Endothelial cell of umbilical vein (primary cell): ENCODE data around the gene HOXA11. TPM values are rescaled to one million over a fixed set of nuclear protein-coding genes. Genes with fewer than 3 reads are reported as not detected.
A peak's percentile ranks its signal among the peaks of the same experiment; 100 is the strongest.

Experiments used
- BruUV-seq: library from RNA; stranded (reverse); fragments of 400-500 nt; replicated peaks from 2 replicates; lab custom pipeline; 2021; lab: Mats Ljungman, UMichigan
- CTCF ChIA-PET: fragments of 300-600, 350-600 bp; sonication (Branson Sonifier 250); formaldehyde crosslinking; loops from one replicate; lab custom pipeline; 2021; ENCODE audit warnings: antibody characterized with exemption, inconsistent platforms; lab: Charles Lee
- POLR2A ChIA-PET: fragments of 300-600, 350-600 bp; sonication (Branson Sonifier 250); formaldehyde crosslinking; loops from one replicate; lab custom pipeline; 2021; ENCODE audit warnings: antibody characterized with exemption, inconsistent platforms; lab: Charles Lee
- DNase-seq: peaks from one replicate; pipeline ENCODE4 v3.0.0-alpha.2; 2011; ENCODE audit warnings: low read depth, low spot score
- FAIRE-seq: peaks from 2 replicates; lab custom pipeline; 2011; peaks lifted over from hg19 to GRCh38; lab: Jason Lieb, UNC
- H2AFZ ChIP-seq: 2 replicates; pipeline ENCODE4 v1.6.0; 2012; ENCODE audit warnings: low read depth, low read length, control low read depth, inconsistent platforms
- H3K27ac ChIP-seq: 2 replicates; pipeline ENCODE4 v1.5.1; 2011; ENCODE audit warnings: low read depth, mild to moderate bottlenecking, control low read depth, low read length, moderate library complexity; ENCODE audit not compliant: insufficient read depth
- H3K27me3 ChIP-seq, 2 experiments: 2 replicates each; pipeline versions ENCODE4 v1.6.0 to v1.6.1; 2011; ENCODE audit warnings: low read length in 2 of 2, mixed read lengths in 1 of 2; ENCODE audit not compliant: control insufficient read depth in 2 of 2, insufficient read depth in 2 of 2
- H3K36me3 ChIP-seq, 2 experiments: 2 replicates in 1 of 2; 3 replicates in 1 of 2; pipeline ENCODE4 v1.5.1; 2011; ENCODE audit warnings: low read length in 2 of 2, mild to moderate bottlenecking in 1 of 2, moderate library complexity in 1 of 2; ENCODE audit not compliant: control insufficient read depth in 2 of 2, insufficient read depth in 2 of 2; ENCODE audit errors: extremely low read depth in 1 of 2
- H3K4me1 ChIP-seq: 3 replicates; pipeline ENCODE4 v1.5.1; 2011; ENCODE audit warnings: mild to moderate bottlenecking, low read length; ENCODE audit not compliant: control insufficient read depth, insufficient read depth; ENCODE audit errors: extremely low read depth
- H3K4me2 ChIP-seq: 2 replicates; pipeline ENCODE4 v1.6.1; 2011; ENCODE audit warnings: low read length, control low read depth, mixed read lengths; ENCODE audit not compliant: insufficient read depth
- H3K4me3 ChIP-seq, 3 experiments: fragments of 200-600 bp in 1 of 3; sonication (generic), shearing (Covaris generic) in 1 of 3; replicated peaks in 1 of 3; 2 replicates each; pipeline ENCODE4 v1.5.1; 2011 to 2016; ENCODE audit warnings: control low read depth in 3 of 3, low read length in 3 of 3, mild to moderate bottlenecking in 2 of 3, inconsistent platforms in 1 of 3, low read depth in 1 of 3, moderate library complexity in 1 of 3; ENCODE audit not compliant: insufficient read depth in 1 of 3
- H3K79me2 ChIP-seq: 2 replicates; pipeline ENCODE4 v1.6.0; 2012; ENCODE audit warnings: low read length, inconsistent platforms; ENCODE audit not compliant: control insufficient read depth, insufficient read depth
- H3K9ac ChIP-seq: replicated peaks from 2 replicates; pipeline ENCODE3; 2011; ENCODE audit warnings: low read length, control low read depth; ENCODE audit not compliant: insufficient read depth; ENCODE audit errors: extremely low read depth
- H3K9me1 ChIP-seq: replicated peaks from 3 replicates; pipeline ENCODE4 v1.6.0; 2011; ENCODE audit warnings: mild to moderate bottlenecking, low read length; ENCODE audit not compliant: control insufficient read depth, insufficient read depth; ENCODE audit errors: extremely low read depth
- H3K9me3 ChIP-seq: replicated peaks from 2 replicates; pipeline ENCODE4 v1.5.1; 2012; ENCODE audit warnings: low read length, inconsistent platforms; ENCODE audit not compliant: control insufficient read depth, insufficient read depth
- H4K20me1 ChIP-seq: replicated peaks from 2 replicates; pipeline ENCODE3; 2011; ENCODE audit warnings: mild to moderate bottlenecking, low read length; ENCODE audit not compliant: control insufficient read depth, insufficient read depth; ENCODE audit errors: extremely low read depth
- CTCF ChIP-seq, 2 donors: IDR thresholded peaks; 1 replicate in 1 of 2; 2 replicates in 1 of 2; pipeline ENCODE4 v1.5.1; 2011; ENCODE audit warnings: low read length in 2 of 2, mild to moderate bottlenecking in 2 of 2, moderate library complexity in 2 of 2, control low read depth in 1 of 2, inconsistent platforms in 1 of 2, low read depth in 1 of 2; ENCODE audit not compliant: insufficient read depth in 1 of 2; ENCODE audit errors: extremely low read depth in 1 of 2
- EZH2 ChIP-seq: IDR thresholded peaks from 2 replicates; pipeline ENCODE4 v1.6.1; 2012; ENCODE audit warnings: borderline replicate concordance, low read depth, mild to moderate bottlenecking, moderate library complexity, low read length, inconsistent platforms; ENCODE audit not compliant: severe bottlenecking
- FOS ChIP-seq: IDR thresholded peaks from 2 replicates; pipeline ENCODE4 v1.6.1; 2011; ENCODE audit warnings: mild to moderate bottlenecking, low read length, moderate library complexity, borderline replicate concordance; ENCODE audit not compliant: insufficient read depth
- GATA2 ChIP-seq: IDR thresholded peaks from 2 replicates; pipeline ENCODE4 v1.7.0; 2011; ENCODE audit warnings: low read depth, mild to moderate bottlenecking, moderate library complexity, mixed read lengths, low read length; ENCODE audit not compliant: insufficient read length, insufficient read depth
- JUN ChIP-seq: IDR thresholded peaks from 2 replicates; pipeline ENCODE4 v1.6.1; 2011; ENCODE audit warnings: borderline replicate concordance, low read depth; ENCODE audit not compliant: insufficient read length, insufficient read depth
- MAX ChIP-seq: IDR thresholded peaks from 2 replicates; pipeline ENCODE4 v1.6.1; 2011; ENCODE audit not compliant: insufficient read depth, insufficient read length
- MYC ChIP-seq: IDR thresholded peaks from one replicate; pipeline ENCODE4 v1.6.1; 2011; ENCODE audit warnings: mild to moderate bottlenecking, low read depth, low read length
- POLR2A ChIP-seq: IDR thresholded peaks from 2 replicates; pipeline ENCODE4 v1.6.1; 2012; ENCODE audit warnings: low read depth, mild to moderate bottlenecking, control low read depth, low read length
- POLR2AphosphoS5 ChIP-seq: IDR thresholded peaks from 2 replicates; pipeline ENCODE4 v1.6.1; 2012; ENCODE audit warnings: low read depth, mild to moderate bottlenecking, control low read depth, low read length, moderate library complexity; ENCODE audit not compliant: insufficient read depth
- dilution Hi-C: fragments of 300-500 bp; cut with MboI; formaldehyde crosslinking; loops from one replicate; pipeline ENCODE4 v1.15.0; 2019; ENCODE audit warnings: low sequenced_read_pairs; ENCODE audit not compliant: extremely low pct_ligation_motif_present
- intact Hi-C: fragments of 100-400 bp; cut with micrococcal nuclease; formaldehyde crosslinking; loops from one replicate; pipeline ENCODE4 v1.10.0; 2022
- polyA plus RNA-seq, 4 experiments: library from polyadenylated mRNA; depleted of rRNA in 3 of 4; stranded (reverse) in 3 of 4; unstranded in 1 of 4; fragments of >200 nt; gene quantifications; 2 replicates each; pipeline versions ENCODE4 v1.2.1 to v1.2.3, GENCODE V29; 2011 to 2012; ENCODE audit warnings: missing spikeins in 1 of 4
- total RNA-seq: library from RNA; stranded (reverse); gene quantifications from 2 replicates; pipeline ENCODE4 v1.2.3, GENCODE V29; 2021

The HOXA11 gene
- total and polyA plus RNA-seq, 2 donors (not counting 3 experiments of a cell fraction or from before 2014, with no cell fraction given), result 10.4 to 16.7 TPM

DNA sequence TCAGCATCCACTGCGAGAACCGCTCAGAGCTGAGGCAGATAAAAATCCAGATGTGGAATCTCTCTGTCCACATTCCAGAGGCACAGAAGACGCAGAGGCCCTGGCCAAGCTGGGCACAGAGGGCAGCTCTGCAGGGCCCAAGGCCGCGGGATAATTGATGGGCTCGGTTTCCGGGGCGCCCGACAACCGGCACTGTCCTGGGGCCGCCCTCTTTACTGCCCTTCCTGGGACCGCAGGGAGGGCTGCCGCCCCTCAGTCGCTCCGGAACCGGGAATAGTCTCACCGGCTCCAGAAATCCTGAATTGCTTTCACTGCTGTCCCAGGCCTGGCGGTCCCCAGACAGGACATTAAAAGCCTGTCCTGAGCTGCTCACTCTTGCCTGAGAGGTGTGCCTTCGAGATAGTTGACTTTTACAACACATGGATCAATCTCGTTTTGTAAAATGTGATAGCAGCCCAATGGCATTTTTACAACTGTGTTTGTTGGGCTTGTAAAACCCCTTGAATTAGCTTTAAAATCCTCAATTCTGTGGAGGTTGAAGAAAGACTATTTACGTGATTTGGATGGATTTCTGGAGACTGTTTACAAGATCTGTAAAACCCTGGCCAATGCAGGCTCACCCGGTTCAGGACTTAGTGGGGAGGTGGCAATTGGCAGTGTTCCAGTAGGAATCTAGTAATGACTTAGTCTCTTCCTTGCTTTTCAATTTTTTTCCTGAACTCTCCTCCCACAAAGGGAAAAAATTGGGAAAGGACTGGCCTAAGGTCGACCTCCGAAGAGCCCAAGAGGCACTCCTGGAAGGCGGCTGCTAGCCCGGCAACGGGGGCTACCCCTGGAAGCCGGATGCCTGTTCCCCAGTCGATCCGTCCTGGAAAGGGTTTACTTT is 36.0 kb downstream of the HOXA11 start:
- peak overlapping the region; percentile 78 for H3K4me2 ChIP-seq
- no peaks in the 10 kb centered on the region for H3K9me3 ChIP-seq
- TF ChIP-seq FOS (no peak), POLR2A (no peak), MAX (no peak), POLR2AphosphoS5 (no peak), GATA2 (no peak), MYC (no peak), EZH2 (no peak), JUN (no peak), CTCF (IDR thresholded peaks at IDR 0.05; ENCODE audit: extremely low read depth in 1 of 2, insufficient read depth in 1 of 2, low read depth in 1 of 2, low read length in 2 of 2) (no peak)
- H3K27ac ChIP-seq, result peak overlapping the region; percentile 67
- H4K20me1 ChIP-seq, result no peaks in the 10 kb centered on the region
- BruUV-seq, result no TSS peak
- peak overlapping the region; percentile 65 for H3K9ac ChIP-seq
- DNase-seq (peak; percentile 74), FAIRE-seq (peak; percentile 93)
- peak overlapping the region; percentile 54 to 85 (median 55) for H3K4me3 ChIP-seq
- peaks cover 71% of the 10 kb centered on the region for H3K4me1 ChIP-seq
- H3K27me3 ChIP-seq, result no peaks in the 10 kb centered on the region
- no peaks in the 10 kb centered on the region for H3K9me1 ChIP-seq
- H2AFZ ChIP-seq, result no peak overlapping the region
- ChIA-PET POLR2A (interaction anchor here (0.6 to 1.3 kb wide), 5 partner anchors 10 to 947 kb away, joined by 3 to 8 read pairs (median 3); partner anchors contain the start of gene CBX3), CTCF (interaction anchor here (0.9 to 5.6 kb wide), 11 partner anchors 9 to 779 kb away, joined by 3 to 83 read pairs (median 6); partner anchors contain the start of gene HOXA9)
- peaks cover 0 to 12% of the 10 kb centered on the region in 2 experiments for H3K36me3 ChIP-seq
- intact Hi-C loops, result no loop called here
- H3K79me2 ChIP-seq, result peaks cover 98% of the 10 kb centered on the region
- dilution Hi-C loops, result no loop called here
